Tibial nerve (tissue), 4 donors: ENCODE measurements around the gene EXOC4. TPM values are rescaled to one million over a fixed set of nuclear protein-coding genes. Genes with fewer than 3 reads are reported as not detected.

Experiments
- DNase-seq, 2 donors: peaks; one replicate each; pipeline ENCODE4 v3.0.0-alpha.2; 2019; ENCODE audit warnings: low spot score in 2 of 2
- H3K27ac ChIP-seq, 4 donors: fragments of 200-600 bp; sonication (generic) in 3 of 4; one replicate each; pipeline ENCODE4 v1.5.1; 2017 to 2019; ENCODE audit warnings: mild to moderate bottlenecking in 1 of 4
- H3K27me3 ChIP-seq, 2 donors: fragments of 200-600 bp; sonication (generic) in 1 of 2; one replicate each; pipeline versions ENCODE4 v1.5.1 to v1.6.0; 2017 to 2019
- H3K36me3 ChIP-seq, 3 donors: fragments of 200-600 bp; sonication (generic); one replicate each; pipeline ENCODE4 v1.5.1; 2018 to 2019
- H3K4me1 ChIP-seq, 4 donors: fragments of 200-600 bp; sonication (generic) in 3 of 4; one replicate each; pipeline ENCODE4 v1.5.1; 2017 to 2019
- H3K4me3 ChIP-seq, 4 donors: fragments of 200-600 bp; sonication (generic) in 3 of 4; one replicate each; pipeline ENCODE4 v1.5.1; 2017 to 2019; ENCODE audit warnings: mild to moderate bottlenecking in 1 of 4, moderate library complexity in 1 of 4
- H3K9me3 ChIP-seq, 4 donors: fragments of 200-600 bp; sonication (generic) in 3 of 4; one replicate each; pipeline ENCODE4 v1.5.1; 2017 to 2019
- EP300 ChIP-seq, 2 donors: sonication (generic); formaldehyde crosslinking; IDR thresholded peaks; one replicate each; pipeline ENCODE4 v1.6.1; 2017; ENCODE audit warnings: antibody characterized with exemption in 2 of 2, mild to moderate bottlenecking in 1 of 2
- POLR2A ChIP-seq, 2 donors: fragments of 450-650 bp; IDR thresholded peaks; one replicate each; pipeline ENCODE4 v1.6.1; 2017; ENCODE audit warnings: antibody characterized with exemption in 2 of 2, mild to moderate bottlenecking in 2 of 2, moderate library complexity in 2 of 2
- WGBS, 2 donors: methylation state at CpG; one replicate each; pipeline ENCODE4 v1.1.5; 2018; 5-methylcytosine and 5-hydroxymethylcytosine counted together
- total RNA-seq, 4 donors: library from RNA; depleted of rRNA; stranded (reverse); fragments of >200 nt; gene quantifications; one replicate each; pipeline ENCODE4 v1.1.0, GENCODE V29; 2016
- TF ChIP-seq, protein P1 (sequence below), 5 experiments: fragments of 200-600 bp in 3 of 5; fragments of 450-650 bp in 2 of 5; sonication (generic) in 3 of 5; IDR thresholded peaks; one replicate each; pipeline ENCODE4 v1.5.1; 2016 to 2019; ENCODE audit warnings: antibody characterized with exemption in 5 of 5, mild to moderate bottlenecking in 3 of 5, moderate library complexity in 2 of 5

Gene EXOC4
- total RNA-seq, 4 donors from 2014 or later: 70.0 to 104 (median 85.8) TPM

DNA sequence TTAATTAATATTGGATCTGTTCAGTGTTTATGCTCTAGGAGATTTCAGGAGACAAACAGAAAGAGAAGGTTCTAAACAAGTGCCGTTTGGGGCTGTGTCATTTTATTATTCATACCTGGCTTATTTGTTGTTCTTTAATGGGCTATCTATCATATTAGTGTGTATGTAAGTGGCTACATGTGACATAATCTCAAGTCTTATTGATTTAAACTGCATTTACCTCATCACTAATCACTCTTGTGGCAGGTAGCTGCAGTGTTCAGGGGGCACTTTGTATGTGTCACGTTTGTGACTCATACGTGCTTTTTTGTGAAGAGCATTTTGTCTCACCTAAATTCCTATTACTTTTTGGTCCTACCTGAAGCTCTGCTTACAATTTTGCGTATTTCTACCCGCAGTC lies 95.4 kb downstream of the EXOC4 start:
- Histone ChIP-seq H3K9me3 (peaks cover 0 to 28% (median 9%) of the 10 kb centered on the region in 4 donors), H3K27ac (no peak overlapping the region), H3K36me3 (peaks cover 0 to 5% (median 0%) of the 10 kb centered on the region in 3 donors), H3K27me3 (no peaks in the 10 kb centered on the region), H3K4me3 (no peak overlapping the region), H3K4me1 (no peaks in the 10 kb centered on the region)
- TF ChIP-seq EP300 (IDR thresholded peaks at IDR 0.05): no peak
- no peak for TF ChIP-seq POLR2A (IDR thresholded peaks at IDR 0.05)
- TF ChIP-seq, protein P1, sequence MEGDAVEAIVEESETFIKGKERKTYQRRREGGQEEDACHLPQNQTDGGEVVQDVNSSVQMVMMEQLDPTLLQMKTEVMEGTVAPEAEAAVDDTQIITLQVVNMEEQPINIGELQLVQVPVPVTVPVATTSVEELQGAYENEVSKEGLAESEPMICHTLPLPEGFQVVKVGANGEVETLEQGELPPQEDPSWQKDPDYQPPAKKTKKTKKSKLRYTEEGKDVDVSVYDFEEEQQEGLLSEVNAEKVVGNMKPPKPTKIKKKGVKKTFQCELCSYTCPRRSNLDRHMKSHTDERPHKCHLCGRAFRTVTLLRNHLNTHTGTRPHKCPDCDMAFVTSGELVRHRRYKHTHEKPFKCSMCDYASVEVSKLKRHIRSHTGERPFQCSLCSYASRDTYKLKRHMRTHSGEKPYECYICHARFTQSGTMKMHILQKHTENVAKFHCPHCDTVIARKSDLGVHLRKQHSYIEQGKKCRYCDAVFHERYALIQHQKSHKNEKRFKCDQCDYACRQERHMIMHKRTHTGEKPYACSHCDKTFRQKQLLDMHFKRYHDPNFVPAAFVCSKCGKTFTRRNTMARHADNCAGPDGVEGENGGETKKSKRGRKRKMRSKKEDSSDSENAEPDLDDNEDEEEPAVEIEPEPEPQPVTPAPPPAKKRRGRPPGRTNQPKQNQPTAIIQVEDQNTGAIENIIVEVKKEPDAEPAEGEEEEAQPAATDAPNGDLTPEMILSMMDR (IDR thresholded peaks at IDR 0.05): no peak
- DNase-seq: no peak
- 96 to 97% methylated on average over 5 of the region's 5 CpGs for WGBS, 2 donors

DNA sequence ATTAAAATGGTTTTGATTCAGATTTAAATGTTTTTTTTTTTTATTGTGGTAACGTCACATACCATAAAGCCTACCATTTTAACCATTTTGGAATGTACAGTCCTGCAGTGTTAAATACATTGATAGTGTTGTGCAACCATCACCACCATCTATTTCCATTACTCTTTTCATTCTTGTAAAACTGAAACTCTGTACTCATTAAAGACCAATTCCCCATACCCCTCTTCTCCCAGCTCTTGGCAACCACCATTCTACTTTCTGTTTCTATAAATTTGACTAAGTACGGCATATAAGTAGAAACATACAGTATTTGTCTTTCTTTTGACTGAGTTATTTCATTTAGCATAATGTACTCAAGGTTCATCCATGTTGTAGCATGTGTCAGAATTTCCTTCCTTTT lies 96.2 kb downstream of the EXOC4 start:
- peaks cover 0 to 32% (median 11%) of the 10 kb centered on the region in 4 donors for H3K9me3 ChIP-seq
- no peak overlapping the region for H3K27ac ChIP-seq
- DNase-seq: no peak
- no peak for TF ChIP-seq POLR2A (IDR thresholded peaks at IDR 0.05)
- TF ChIP-seq, protein P1 (IDR thresholded peaks at IDR 0.05): no peak
- TF ChIP-seq EP300 (IDR thresholded peaks at IDR 0.05): no peak
- no peaks in the 10 kb centered on the region for H3K36me3 ChIP-seq
- H3K27me3 ChIP-seq: no peaks in the 10 kb centered on the region
- no peak overlapping the region for H3K4me3 ChIP-seq
- 93% methylated on average over 2 of the region's 2 CpGs for WGBS, 2 donors
- H3K4me1 ChIP-seq: no peaks in the 10 kb centered on the region

DNA sequence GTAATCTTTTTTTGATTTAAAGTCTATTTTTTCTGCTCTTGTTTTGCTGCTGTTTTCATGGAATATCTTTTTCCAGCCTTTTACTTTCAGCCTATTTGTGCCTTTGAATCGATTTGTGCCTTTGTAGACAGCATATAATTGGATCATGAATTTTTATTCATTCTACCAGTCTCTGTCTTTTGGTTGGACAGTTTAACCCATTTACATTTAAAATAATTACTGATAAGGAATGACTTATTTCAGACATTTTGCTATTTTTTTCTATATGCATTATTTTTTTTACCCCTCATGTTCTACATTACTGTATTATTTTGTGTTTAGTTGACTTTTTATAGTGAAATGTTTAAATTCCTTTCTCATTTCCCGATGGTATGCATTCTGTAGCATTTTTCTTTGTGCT lies 99.6 kb downstream of the EXOC4 start:
- whole genome bisulfite sequencing, 2 donors: 99 to 100% methylated on average over 2 of the region's 2 CpGs
- TF ChIP-seq EP300 (IDR thresholded peaks at IDR 0.05) (no peak), POLR2A (IDR thresholded peaks at IDR 0.05) (no peak)
- TF ChIP-seq, protein P1 (IDR thresholded peaks at IDR 0.05): no peak
- H3K27me3 ChIP-seq: no peaks in the 10 kb centered on the region
- no peak for DNase-seq
- H3K27ac ChIP-seq: no peak overlapping the region
- peaks cover 0 to 8% (median 0%) of the 10 kb centered on the region in 3 donors for H3K36me3 ChIP-seq
- no peaks in the 10 kb centered on the region for H3K4me1 ChIP-seq
- H3K9me3 ChIP-seq: peaks cover 0 to 35% (median 11%) of the 10 kb centered on the region in 4 donors
- H3K4me3 ChIP-seq: no peak overlapping the region

- Histone ChIP-seq H3K9me3 (peaks cover 0 to 35% (median 11%) of the 10 kb centered on the region in 4 donors), H3K36me3 (peaks cover 0 to 8% (median 0%) of the 10 kb centered on the region in 3 donors), H3K27me3 (no peaks in the 10 kb centered on the region), H3K4me1 (peaks cover 0 to 5% (median 0%) of the 10 kb centered on the region in 4 donors), H3K4me3 (no peak overlapping the region), H3K27ac (no peak overlapping the region)
- 75 to 76% methylated on average over 1 of the region's 1 CpG for WGBS, 2 donors
- DNase-seq: no peak
- TF ChIP-seq EP300 (IDR thresholded peaks at IDR 0.05) (no peak), POLR2A (IDR thresholded peaks at IDR 0.05) (no peak)
- TF ChIP-seq, protein P1 (IDR thresholded peaks at IDR 0.05): no peak
Observed at GRCh38 chr7:133353775-133354174, 100.9 kb downstream of the EXOC4 start.

GRCh38 chr7:133354546-133355324 lies 101.9 kb downstream of the EXOC4 start:
- Histone ChIP-seq H3K27ac (no peak overlapping the region), H3K27me3 (no peaks in the 10 kb centered on the region), H3K4me3 (no peak overlapping the region), H3K36me3 (peaks cover 0 to 8% (median 0%) of the 10 kb centered on the region in 3 donors), H3K9me3 (peaks cover 0 to 35% (median 11%) of the 10 kb centered on the region in 4 donors), H3K4me1 (peaks cover 0 to 10% (median 0%) of the 10 kb centered on the region in 4 donors)
- 81 to 88% methylated on average over 5 of the region's 5 CpGs for WGBS, 2 donors
- DNase-seq: no peak
- TF ChIP-seq, protein P1 (IDR thresholded peaks at IDR 0.05): no peak
- TF ChIP-seq EP300 (IDR thresholded peaks at IDR 0.05) (no peak), POLR2A (IDR thresholded peaks at IDR 0.05) (no peak)
